ENCODE results near the gene CTSS. TPM values are rescaled to one million over a fixed set of nuclear protein-coding genes. Genes with fewer than 3 reads are reported as not detected.

CTSS gene
- total RNA-seq, 1 experiment from 2014 or later = not detected

GRCh38 chr1:150708595-150708994 is 57.0 kb downstream of the CTSS start:
- H4K91ac ChIP-seq (ENCODE audit: insufficient read length, low read depth, low read length) = no peak overlapping the region
- H3K9me3 ChIP-seq (ENCODE audit: control insufficient read depth, low read depth, low read length) = no peaks in the 10 kb centered on the region
- no peaks in the 10 kb centered on the region for H3K36me3 Mint-ChIP-seq (ENCODE audit: insufficient read depth in 1 of 3, low read depth in 3 of 3)
- H3K9me3 Mint-ChIP-seq = no peaks in the 10 kb centered on the region
- no peaks in the 10 kb centered on the region for H4K20me1 ChIP-seq (ENCODE audit: control insufficient read depth, insufficient read depth, insufficient read length)
- no peaks in the 10 kb centered on the region for H3K79me2 ChIP-seq (ENCODE audit: insufficient read depth, low read length)
- no peak overlapping the region for H2BK15ac ChIP-seq (ENCODE audit: low read depth, low read length)
- no peaks in the 10 kb centered on the region for H3K79me1 ChIP-seq (ENCODE audit: insufficient read depth, low read depth, low read length, poor library complexity, severe bottlenecking)
- H3K4ac ChIP-seq (ENCODE audit: low read depth, low read length) = no peak overlapping the region
- H2BK20ac ChIP-seq (ENCODE audit: low read depth, low read length, poor library complexity, severe bottlenecking) = no peak overlapping the region
- no peak overlapping the region for H3K23ac ChIP-seq (ENCODE audit: insufficient read length, low read depth, low read length)
- no CpG with 5 or more reads among the region's 2 CpGs for WGBS (ENCODE audit: extremely low coverage, insufficient read length, low lambda C conversion rate)
- no peak overlapping the region for H3T11ph ChIP-seq (ENCODE audit: low read length)
- DNase-seq = no peak
- no peak overlapping the region for H2AFZ ChIP-seq (ENCODE audit: low read length)
- H3K27ac Mint-ChIP-seq = no peak overlapping the region
- TF ChIP-seq CTCF (conservative IDR thresholded peaks at IDR 0.05) = no peak
- no peak overlapping the region for H3K56ac ChIP-seq (ENCODE audit: insufficient read length, low read depth, low read length)
- H2BK120ac ChIP-seq (ENCODE audit: low read depth, low read length, poor library complexity, severe bottlenecking) = no peak overlapping the region
- no peaks in the 10 kb centered on the region for H3K23me2 ChIP-seq (ENCODE audit: insufficient read length, low read depth, low read length, poor library complexity, severe bottlenecking)
- H3K27me3 ChIP-seq (ENCODE audit: insufficient read depth, low read length) = no peaks in the 10 kb centered on the region
- H2BK12ac ChIP-seq (ENCODE audit: insufficient read length, low read depth, low read length) = no peak overlapping the region
- no peak overlapping the region for H3K14ac ChIP-seq (ENCODE audit: insufficient read depth, low read length)
- no peak overlapping the region for H4K8ac ChIP-seq (replicated peaks; ENCODE audit: insufficient read length, low read depth, low read length)
- H2BK5ac ChIP-seq (ENCODE audit: insufficient read length, low read length) = no peak overlapping the region
- H3K4me2 ChIP-seq (ENCODE audit: insufficient read depth, insufficient read length, low read length) = no peak overlapping the region
- no peaks in the 10 kb centered on the region; the same call in 1 of the 2 replicates for H3K4me1 ChIP-seq (ENCODE audit: insufficient read depth, low read length)
- H3K9ac ChIP-seq (ENCODE audit: extremely low read depth, insufficient read length, low read length) = no peak overlapping the region
- no peak overlapping the region for H3K4me3 Mint-ChIP-seq
- no peaks in the 10 kb centered on the region for H3K27me3 Mint-ChIP-seq (ENCODE audit: low read depth)
- peaks cover 5 to 7% of the 10 kb centered on the region in 2 experiments for H3K4me1 Mint-ChIP-seq
- H3K27ac ChIP-seq (ENCODE audit: insufficient read length, low read depth, low read length) = no peak overlapping the region
- H2AK5ac ChIP-seq (ENCODE audit: insufficient read length, low read length) = no peak overlapping the region
- no peak overlapping the region for H4K5ac ChIP-seq (ENCODE audit: insufficient read length, low read depth, low read length)
- H3K18ac ChIP-seq (ENCODE audit: insufficient read length, low read depth, low read length) = no peak overlapping the region
